Mesodermal cell (in vitro differentiated cells): ENCODE measurements around the gene TECPR2.

Experiments used
- H3K27ac ChIP-seq: 2 replicates; pipeline ENCODE4 v1.7.0; 2013; ENCODE audit warnings: mild to moderate bottlenecking, low read depth, low read length, moderate library complexity; ENCODE audit not compliant: severe bottlenecking
- H3K36me3 ChIP-seq: 2 replicates; pipeline ENCODE4 v1.7.1; 2013; ENCODE audit warnings: mild to moderate bottlenecking, low read length, moderate library complexity; ENCODE audit not compliant: control insufficient read depth, insufficient read depth
- H3K4me1 ChIP-seq: one replicate; pipeline ENCODE4 v1.7.1; 2013; ENCODE audit warnings: mild to moderate bottlenecking, low read length; ENCODE audit not compliant: insufficient read depth, control insufficient read depth, poor library complexity, severe bottlenecking
- H3K4me3 ChIP-seq: 2 replicates; pipeline ENCODE4 v1.7.0; 2013; ENCODE audit warnings: low read length, control low read depth, mild to moderate bottlenecking; ENCODE audit not compliant: insufficient read depth, poor library complexity, severe bottlenecking; ENCODE audit errors: extremely low read depth
- H3K9me3 ChIP-seq: 2 replicates; pipeline ENCODE4 v1.7.1; 2013; ENCODE audit warnings: mild to moderate bottlenecking, low read length, moderate library complexity; ENCODE audit not compliant: control insufficient read depth
- WGBS, 2 experiments: methylation state at CpG; one replicate each; pipeline ENCODE4 v1.1.5; 2013; ENCODE audit warnings: missing lambda C conversion rate in 2 of 2; ENCODE audit not compliant: insufficient coverage in 2 of 2; 5-methylcytosine and 5-hydroxymethylcytosine counted together

The TECPR2 gene

GRCh38 chr14:102424923-102425322 lies 62.2 kb downstream of the TECPR2 start:
- H3K36me3 ChIP-seq = peaks cover 38% of the 10 kb centered on the region
- no peaks in the 10 kb centered on the region for H3K4me1 ChIP-seq
- 98 to 99% methylated on average over 7 to 10 of the region's 10 CpGs for WGBS, 2 experiments
- H3K27ac ChIP-seq = no peak overlapping the region
- H3K9me3 ChIP-seq = no peaks in the 10 kb centered on the region
- H3K4me3 ChIP-seq = no peak overlapping the region

GRCh38 chr14:102426796-102427195 lies 64.1 kb downstream of the TECPR2 start:
- H3K4me3 ChIP-seq = no peak overlapping the region
- 100% methylated on average over 3 to 5 of the region's 6 CpGs for WGBS, 2 experiments
- no peak overlapping the region for H3K27ac ChIP-seq
- H3K36me3 ChIP-seq = peaks cover 46% of the 10 kb centered on the region
- no peaks in the 10 kb centered on the region for H3K9me3 ChIP-seq
- H3K4me1 ChIP-seq = no peaks in the 10 kb centered on the region

- Histone ChIP-seq H3K36me3 (peaks cover 49% of the 10 kb centered on the region), H3K4me3 (no peak overlapping the region)
- 90 to 97% methylated on average over 11 to 12 of the region's 12 CpGs for WGBS, 2 experiments
Observed at GRCh38 chr14:102427642-102428041, 64.9 kb downstream of the TECPR2 start.

GRCh38 chr14:102430212-102430908 lies 67.6 kb downstream of the TECPR2 start:
- Histone ChIP-seq H3K9me3 (no peaks in the 10 kb centered on the region), H3K4me1 (no peaks in the 10 kb centered on the region), H3K36me3 (peaks cover 50% of the 10 kb centered on the region), H3K4me3 (no peak overlapping the region), H3K27ac (no peak overlapping the region)
- WGBS, 2 experiments = 93 to 98% methylated on average over 3 to 4 of the region's 8 CpGs

More at GRCh38 chr14:102427642-102428041, 64.9 kb downstream of the TECPR2 start:
- no peaks in the 10 kb centered on the region for H3K9me3 ChIP-seq
- H3K4me1 ChIP-seq = no peaks in the 10 kb centered on the region
- no peak overlapping the region for H3K27ac ChIP-seq

GRCh38 chr14:102431751-102432150 lies 69.0 kb downstream of the TECPR2 start:
- no peak overlapping the region for H3K4me3 ChIP-seq
- H3K27ac ChIP-seq = no peak overlapping the region
- WGBS, 2 experiments = 95% methylated on average over 12 of the region's 12 CpGs
- no peaks in the 10 kb centered on the region for H3K4me1 ChIP-seq
- no peaks in the 10 kb centered on the region for H3K9me3 ChIP-seq
- peaks cover 47% of the 10 kb centered on the region for H3K36me3 ChIP-seq

- WGBS, 2 experiments = 96 to 97% methylated on average over 9 to 11 of the region's 11 CpGs
- peaks cover 41% of the 10 kb centered on the region for H3K36me3 ChIP-seq
- H3K9me3 ChIP-seq = no peaks in the 10 kb centered on the region
- no peaks in the 10 kb centered on the region for H3K4me1 ChIP-seq
- H3K4me3 ChIP-seq = no peak overlapping the region
- H3K27ac ChIP-seq = no peak overlapping the region
Observed at GRCh38 chr14:102434647-102435175, 72.0 kb downstream of the TECPR2 start.

- no peaks in the 10 kb centered on the region for H3K4me1 ChIP-seq
- peaks cover 60% of the 10 kb centered on the region for H3K36me3 ChIP-seq
- H3K4me3 ChIP-seq = no peak overlapping the region
- 12 to 23% methylated on average over 20 to 25 of the region's 31 CpGs for WGBS, 2 experiments
- H3K27ac ChIP-seq = no peak overlapping the region
- no peaks in the 10 kb centered on the region for H3K9me3 ChIP-seq
Observed at GRCh38 chr14:102437997-102438915, 75.5 kb downstream of the TECPR2 start.

- H3K27ac ChIP-seq = no peak overlapping the region
- peaks cover 69% of the 10 kb centered on the region for H3K36me3 ChIP-seq
- no peaks in the 10 kb centered on the region for H3K4me1 ChIP-seq
- 91 to 100% methylated on average over 7 to 8 of the region's 8 CpGs for WGBS, 2 experiments
- H3K9me3 ChIP-seq = no peaks in the 10 kb centered on the region
- H3K4me3 ChIP-seq = no peak overlapping the region
Observed at GRCh38 chr14:102439556-102439955, 76.8 kb downstream of the TECPR2 start.

- 96 to 97% methylated on average over 10 of the region's 11 CpGs for WGBS, 2 experiments
Observed at GRCh38 chr14:102440392-102440791, 77.7 kb downstream of the TECPR2 start.

GRCh38 chr14:102442241-102443211 lies 79.8 kb downstream of the TECPR2 start:
- WGBS, 2 experiments = 94 to 96% methylated on average over 14 to 15 of the region's 15 CpGs
- Histone ChIP-seq H3K27ac (no peak overlapping the region), H3K9me3 (no peaks in the 10 kb centered on the region), H3K36me3 (peaks cover 70% of the 10 kb centered on the region), H3K4me1 (no peaks in the 10 kb centered on the region), H3K4me3 (no peak overlapping the region)

More at GRCh38 chr14:102440392-102440791, 77.7 kb downstream of the TECPR2 start:
- Histone ChIP-seq H3K4me1 (no peaks in the 10 kb centered on the region), H3K27ac (no peak overlapping the region), H3K4me3 (no peak overlapping the region), H3K36me3 (peaks cover 62% of the 10 kb centered on the region), H3K9me3 (no peaks in the 10 kb centered on the region)
